Activated T-cell treated with anti-CD3 and anti-CD28 coated beads, Interleukin-2, amount 50 U/mL, for 48 hours (primary cell): ENCODE data around the gene CSNK1A1.
"Not testable (repeated sequence)": the region's sequence is repeated elsewhere in the genome, so short reads cannot be mapped to it uniquely, and the experiment has no call there.

Experiments used
- DNase-seq, 2 experiments: peaks; one replicate each; pipeline ENCODE4 v3.0.0-alpha.2; 2020

Gene CSNK1A1

DNA sequence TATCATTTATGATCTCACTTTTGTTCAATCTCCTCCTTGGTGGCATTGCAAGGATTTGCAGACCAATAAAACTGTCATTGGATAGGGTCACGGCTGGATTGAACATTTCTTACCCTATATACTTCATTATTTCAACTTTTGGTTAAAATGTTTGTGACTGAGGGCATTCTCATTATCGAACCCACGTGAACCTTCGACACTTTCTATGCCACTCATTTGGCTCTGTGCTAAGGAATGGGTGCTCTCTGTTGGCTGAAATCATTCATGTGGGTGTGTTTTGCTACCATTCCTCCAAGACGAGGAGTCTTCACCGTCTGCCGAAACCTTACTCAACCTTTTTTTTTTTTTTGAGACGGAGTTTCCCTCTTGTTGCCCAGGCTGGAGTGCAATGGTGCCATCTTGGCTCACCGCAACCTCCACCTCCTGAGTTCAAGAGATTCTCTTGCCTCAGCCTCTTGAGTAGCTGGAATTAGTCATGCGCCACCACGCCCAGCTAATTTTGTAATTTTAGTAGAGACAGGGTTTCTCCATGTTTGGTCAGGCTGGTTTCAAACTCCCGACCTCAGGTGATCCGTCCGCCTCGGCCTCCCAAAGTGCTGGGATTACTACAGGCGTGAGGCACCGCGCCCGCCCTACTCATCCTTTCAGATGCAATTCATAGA lies 62.5 kb downstream of the CSNK1A1 start:
- no peak for DNase-seq

DNA sequence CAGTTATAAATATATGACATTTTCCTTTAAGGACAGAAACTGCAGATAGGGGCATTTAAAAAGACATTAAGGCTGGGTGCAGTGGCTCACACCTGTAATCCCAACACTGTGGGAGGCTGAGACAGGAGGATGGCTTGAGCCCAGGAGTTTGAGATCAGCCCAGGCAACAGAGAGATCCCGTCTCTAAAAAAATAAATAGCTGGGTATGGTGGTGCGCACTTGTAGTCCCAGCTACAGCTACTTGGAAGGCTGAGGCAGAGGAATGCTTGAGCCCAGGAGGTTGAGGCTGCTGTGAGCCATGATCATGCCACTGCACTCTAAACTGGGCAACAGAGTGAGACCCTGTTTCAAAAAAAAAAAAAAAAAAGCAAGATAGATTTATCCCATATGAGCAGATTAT lies 63.6 kb downstream of the CSNK1A1 start:
- DNase-seq = no peak

DNA sequence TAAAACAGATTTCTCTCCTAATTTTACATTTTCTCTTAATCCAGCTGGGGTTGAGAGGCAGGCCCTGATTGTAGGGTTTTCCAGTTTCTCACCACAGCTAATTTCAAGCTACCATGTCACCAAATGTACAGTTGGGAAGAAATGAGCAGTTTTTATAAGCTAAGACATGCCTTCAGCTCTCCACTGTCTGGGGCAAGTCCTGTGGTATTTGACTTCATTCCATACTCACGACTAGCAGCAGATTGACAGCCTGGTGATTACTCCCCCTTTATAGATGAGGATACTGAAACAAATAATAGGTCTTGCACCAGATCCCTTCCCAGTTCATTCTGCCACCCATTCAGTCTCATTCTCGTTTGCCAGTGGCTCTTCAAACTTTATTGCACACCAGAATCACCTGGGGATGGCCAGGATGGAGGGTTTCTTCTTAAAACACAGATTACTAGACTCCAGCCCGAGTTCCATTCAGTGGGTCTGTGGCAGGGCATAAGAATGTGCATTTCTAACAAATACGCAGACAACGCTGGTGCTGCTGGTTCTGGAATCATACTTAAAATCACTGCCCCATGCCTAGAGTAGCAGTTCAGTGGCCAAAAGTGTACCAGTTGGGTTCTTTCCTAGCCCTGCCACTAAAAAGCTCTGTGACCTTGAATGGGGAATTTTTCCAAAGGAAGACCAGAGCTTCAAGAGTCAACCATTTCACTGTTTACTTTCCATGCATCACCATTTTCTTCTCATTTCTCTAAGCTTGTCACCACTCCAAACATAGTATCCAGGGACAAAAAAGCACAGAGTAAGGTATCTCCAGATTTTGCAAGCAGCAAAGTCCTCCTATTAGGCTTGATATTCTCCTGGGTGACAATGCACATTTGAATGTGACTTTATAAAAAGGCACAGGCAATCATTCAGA lies 64.3 kb downstream of the CSNK1A1 start:
- DNase-seq = peak in 1 of 2 experiments; percentile 12

DNA sequence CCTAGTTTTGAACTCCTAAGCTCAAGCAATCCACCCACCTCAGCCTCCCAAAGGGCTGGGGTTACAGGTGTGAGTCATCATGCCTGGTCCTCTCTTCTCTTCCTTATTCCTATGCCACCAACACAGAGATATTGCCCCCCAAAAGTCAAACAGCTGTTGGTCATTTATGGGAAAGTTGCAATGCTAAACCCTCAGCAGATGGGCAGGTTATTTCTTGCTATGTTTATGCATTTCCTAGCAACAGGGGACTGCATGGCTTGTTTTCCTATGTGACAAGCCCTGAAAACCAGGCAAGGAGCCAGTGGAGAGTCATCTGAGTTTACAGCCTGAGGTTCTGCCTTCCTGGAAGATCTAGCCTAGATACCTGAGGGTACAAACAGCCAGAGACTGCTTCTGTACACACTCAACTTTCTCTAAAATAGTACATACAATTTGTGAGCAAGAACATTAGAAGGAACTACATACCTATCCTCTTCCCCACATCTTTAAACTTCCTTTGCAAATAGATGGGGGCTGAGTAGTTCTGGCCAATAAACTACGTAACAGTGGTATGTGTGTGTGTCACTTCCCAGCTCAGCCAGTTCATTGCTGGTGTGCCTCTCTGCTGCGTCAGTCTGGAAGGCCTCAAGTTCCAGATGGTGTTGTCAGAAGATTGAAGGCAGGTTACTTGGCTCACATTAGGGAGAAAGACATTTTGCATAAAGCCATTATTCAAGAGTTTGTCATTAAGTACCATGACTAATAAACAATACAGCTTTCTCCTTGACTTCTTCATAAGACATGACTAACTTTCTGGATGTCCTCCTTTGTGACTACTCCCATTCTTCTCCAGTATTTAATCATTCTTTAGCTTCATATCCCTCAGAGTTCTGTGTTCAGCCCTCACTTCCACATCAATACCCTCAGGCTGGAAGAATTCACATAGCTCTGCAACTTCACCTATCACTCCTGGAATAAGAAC lies 65.3 kb downstream of the CSNK1A1 start:
- DNase-seq = no peak

DNA sequence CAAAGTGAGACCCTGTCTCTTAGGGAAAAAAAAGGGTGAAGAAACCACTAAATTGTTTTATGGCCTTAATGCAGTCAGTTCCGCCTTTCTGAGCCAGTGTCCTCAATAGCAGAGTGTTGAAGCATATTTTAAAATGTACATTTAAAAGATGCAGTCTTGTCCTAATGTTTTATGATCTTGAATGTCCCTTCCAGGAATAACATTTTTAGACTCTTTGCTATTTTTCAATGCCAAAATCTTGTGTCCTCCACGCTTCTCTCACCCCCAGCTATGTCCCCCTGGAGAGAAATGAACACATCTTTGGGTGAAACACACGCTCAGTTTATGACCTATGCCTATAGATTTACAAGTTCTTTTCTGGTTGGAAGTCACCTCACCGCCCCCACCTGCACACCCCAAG lies 69.8 kb downstream of the CSNK1A1 start:
- no peak for DNase-seq

DNA sequence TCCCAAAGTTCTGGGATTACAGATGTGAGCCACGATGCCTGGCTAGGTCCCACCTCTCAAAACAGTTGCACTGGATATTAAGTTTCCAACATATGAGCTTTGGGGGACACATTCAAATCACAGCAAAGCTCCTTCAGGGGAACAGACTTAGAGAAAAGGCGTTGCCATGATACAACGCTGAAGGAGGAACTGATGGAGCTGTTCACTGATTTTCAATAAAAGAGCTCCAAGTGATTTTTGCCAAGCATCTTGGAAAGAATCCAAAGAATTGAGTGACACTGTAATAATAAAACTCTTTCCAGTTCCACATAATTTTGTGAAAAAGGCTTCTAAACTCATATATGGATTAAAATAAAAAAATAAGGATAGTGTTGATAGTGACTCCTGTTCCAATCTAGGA lies 72.5 kb downstream of the CSNK1A1 start:
- DNase-seq = no peak

DNA sequence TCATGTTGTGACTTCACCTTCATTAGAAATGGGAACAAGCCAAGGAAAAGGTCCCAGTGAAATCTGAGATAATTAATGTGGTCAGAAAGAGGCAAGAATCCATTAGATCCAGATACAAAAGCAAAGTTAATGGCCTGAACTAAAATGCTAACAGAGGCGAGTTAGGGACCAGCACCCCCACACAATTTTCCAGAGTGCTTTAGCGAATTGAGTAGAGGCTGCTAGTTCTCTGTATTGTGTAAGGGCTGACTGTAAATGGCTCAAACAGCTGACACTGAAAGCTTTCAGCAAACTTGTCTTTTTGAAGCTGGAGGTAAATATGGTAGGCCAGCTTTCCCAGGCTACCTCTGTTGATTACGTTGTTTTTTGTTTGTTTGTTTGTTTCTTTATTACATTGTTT lies 75.5 kb downstream of the CSNK1A1 start:
- DNase-seq = no peak

DNA sequence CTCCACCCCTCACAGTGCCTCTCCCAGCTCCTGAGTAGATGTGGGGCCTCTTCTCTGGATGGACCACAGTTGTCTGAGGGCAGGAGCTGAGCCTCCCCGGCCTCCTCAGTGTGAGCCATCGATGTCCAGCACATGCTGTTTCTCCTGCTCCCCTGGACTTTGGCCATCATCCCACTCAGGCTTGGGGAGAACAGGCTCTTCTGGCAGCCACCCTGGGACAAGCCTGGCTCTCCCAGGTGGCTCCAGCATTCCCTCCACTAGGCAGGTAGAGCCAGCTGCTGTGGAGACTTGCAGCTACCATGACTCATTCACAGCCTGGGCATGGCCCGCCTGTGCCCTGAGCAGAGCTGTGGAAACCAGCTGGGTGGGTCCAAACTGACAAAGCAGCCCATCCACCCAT lies 77.0 kb downstream of the CSNK1A1 start:
- DNase-seq = no peak

DNA sequence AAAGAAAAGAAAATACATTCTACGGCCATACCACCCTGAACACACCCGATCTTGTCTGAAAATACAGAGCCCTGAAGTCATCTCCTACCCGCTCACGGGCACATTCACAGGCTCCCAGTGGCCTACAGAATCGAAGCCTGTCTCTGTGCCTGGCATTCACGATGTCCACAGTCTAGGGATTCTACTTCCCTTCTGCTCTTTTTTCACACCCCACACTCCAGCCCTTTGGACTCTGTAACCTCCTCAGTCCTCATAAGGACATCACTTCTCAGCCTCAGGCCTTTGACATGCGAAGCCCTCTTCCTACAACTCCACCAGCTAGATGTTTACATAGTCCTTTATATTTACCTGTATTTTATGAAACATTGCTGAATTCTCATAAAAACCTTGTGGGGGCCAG lies 77.8 kb downstream of the CSNK1A1 start:
- DNase-seq = no peak

DNA sequence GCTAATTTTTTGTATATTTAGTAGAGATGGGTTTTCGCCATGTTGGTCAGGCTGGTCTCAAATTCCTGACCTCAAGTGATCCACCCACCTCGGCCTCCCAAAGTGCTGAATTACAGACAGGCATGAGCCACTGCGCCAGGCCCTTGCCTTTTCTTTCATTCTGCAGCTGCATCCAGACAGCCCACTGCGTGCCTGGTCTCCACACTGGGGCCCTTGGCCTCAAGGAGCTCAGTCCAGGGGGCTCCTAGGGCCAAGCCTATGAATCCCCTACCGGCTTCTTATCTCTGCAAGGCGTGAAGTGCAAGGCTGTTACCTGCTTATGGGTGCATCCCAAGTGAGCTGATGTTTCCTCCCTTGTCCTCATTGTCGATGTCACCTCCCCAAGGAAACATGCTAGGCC lies 78.8 kb downstream of the CSNK1A1 start:
- DNase-seq = no peak

DNA sequence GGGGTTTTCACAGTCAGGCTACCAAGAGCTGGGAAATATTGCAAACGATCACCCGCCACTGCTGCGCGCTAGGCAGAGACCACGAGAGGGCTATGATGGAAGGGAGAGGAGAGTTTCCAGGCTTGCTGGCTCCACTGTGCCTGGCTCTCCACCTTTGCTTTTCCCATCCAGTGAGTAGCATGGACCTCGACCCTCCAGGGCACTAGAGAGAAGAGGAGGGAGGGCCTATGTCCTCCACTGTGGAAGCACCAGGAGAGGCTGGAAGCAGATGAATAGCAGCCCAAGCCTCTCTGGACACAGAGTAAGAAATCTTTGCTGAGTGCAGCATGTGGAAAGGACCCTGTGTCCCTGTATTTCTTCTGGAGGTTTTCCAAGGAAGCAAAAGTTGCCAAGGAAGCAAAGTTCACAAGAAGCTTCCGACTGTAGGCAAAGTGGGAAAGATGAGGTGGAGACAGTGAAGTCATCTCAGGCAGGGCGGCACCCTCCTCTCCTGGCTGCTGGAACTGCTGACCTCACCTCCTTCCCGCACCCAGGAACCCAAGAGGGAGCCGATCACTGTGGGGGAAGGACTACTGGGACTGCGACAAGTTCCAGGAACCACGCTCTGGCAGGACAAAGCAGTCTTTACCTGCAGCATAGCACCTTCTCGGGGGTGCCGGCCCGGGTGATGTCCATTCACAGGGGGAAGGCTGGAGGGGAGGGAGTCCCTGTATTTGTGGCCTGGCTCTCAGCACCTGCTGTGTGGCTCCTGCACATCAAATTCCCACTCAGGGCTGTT lies 79.6 kb downstream of the CSNK1A1 start:
- DNase-seq = no peak

DNA sequence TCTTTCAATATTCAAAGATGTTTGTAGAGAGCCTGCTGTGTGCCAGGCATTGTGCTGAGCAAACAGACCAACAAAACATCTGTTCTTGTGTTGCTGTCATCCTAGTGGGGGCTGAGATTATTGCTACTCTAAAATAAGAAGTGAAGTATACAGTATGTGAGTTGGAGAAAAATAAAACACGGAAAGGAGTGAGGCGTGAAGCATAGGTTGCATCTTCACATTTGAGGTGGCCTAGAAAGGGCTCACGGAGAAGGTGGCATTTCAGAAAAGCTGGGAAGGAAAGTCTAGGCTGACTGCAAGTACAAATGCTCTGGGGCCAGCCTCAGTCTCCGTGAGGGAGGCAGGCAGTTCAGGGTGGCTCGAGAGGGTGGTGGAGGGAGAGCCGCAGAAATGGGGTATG lies 80.3 kb downstream of the CSNK1A1 start:
- DNase-seq = no peak

DNA sequence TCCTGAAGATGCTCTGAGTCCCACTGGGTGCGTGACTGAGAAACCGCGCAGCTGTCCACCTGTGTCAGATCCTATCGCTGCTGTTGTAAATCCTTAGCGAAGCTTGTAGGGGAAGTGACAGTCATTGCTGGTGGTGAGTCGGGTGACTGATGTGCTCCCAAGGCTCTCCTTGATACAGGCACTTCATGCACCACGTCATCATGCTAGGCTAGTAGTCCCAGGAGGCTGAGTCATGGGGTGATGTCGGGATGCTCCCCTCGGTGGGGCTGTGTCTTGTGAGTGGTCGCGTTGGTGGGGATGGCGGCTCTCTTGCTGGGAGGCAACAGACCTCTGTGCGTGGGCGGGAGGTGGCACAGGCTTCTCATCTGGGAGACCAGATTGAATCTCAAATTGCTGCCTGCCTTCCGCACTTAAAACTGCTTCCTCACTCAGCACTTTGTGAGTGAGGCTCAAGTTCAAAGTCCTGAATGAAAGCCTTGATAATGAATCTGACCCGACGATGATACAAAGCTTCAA lies 84.7 kb downstream of the CSNK1A1 start:
- peak; percentile 29 to 41 for DNase-seq

DNA sequence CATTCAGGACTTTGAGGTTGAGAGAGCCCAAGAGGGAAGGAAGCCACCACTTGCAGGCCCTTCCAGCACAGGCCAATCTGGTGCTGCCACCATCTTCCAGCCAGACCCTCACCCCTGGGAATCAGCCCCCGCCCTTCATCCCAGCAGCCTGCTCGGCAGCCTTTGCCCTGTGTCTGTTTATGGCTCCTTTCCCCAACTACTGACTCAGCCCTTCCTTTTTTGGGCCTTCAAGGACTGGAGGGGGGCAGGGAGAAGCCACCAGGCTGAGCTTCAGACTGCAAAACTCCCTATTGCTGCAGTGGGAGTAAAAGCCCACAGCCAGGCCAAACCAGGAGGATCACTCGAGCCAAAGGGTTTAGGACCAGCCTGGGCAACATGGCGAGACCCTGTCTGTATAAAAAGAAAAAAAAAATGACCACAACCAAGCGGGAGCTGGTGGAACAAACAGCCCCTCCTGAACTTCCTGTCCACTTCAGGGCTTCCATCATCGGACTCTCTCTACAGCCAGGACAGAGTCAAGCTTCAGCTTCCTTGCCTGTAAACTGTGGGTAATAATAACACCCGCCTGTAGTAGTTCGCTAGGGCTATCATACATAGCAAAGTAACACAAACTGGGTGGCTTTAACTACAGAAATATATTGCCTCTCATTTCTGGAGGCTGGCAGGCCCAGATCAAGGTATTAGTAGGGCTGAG lies 86.3 kb downstream of the CSNK1A1 start:
- no peak for DNase-seq

DNA sequence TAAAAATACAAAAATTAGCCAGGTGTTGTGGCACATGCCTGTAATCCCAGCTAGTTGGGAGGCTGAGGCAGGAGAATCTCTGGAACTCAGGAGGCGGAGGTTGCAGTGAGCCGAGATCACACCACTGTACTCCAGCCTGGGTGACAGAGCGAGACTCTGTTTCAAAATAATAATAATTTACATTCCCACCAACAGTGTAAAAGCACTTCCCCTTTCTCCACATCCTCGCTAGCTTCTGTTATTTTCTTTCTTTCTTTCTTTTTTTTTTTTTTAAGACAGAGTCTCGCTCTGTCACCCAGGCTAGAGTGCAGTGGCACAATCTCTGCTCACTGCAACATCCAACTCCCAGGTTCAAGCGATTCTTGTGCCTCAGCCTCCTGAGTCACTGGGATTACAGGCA lies 89.3 kb downstream of the CSNK1A1 start:
- DNase-seq = not testable (repeated sequence)

DNA sequence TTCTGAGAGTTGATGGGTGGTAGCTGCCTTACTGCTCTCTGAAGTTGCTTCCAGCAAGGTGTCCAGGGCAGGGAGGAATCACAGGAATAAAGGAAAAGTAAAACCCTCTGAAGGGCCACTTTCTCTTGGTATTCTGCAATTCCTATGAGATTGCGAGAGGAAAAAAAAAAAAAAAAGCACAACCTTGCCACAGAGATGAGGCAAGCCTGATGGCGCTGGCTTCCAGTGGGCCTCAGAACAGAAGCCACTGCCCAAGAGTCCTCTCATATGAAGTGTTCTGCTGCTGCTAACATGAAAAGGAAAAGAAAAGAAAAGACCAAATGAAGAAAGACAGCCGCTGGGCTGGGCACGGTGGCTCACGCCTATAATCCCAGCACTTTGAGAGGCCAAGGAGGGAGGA lies 91.3 kb downstream of the CSNK1A1 start:
- DNase-seq = no peak

DNA sequence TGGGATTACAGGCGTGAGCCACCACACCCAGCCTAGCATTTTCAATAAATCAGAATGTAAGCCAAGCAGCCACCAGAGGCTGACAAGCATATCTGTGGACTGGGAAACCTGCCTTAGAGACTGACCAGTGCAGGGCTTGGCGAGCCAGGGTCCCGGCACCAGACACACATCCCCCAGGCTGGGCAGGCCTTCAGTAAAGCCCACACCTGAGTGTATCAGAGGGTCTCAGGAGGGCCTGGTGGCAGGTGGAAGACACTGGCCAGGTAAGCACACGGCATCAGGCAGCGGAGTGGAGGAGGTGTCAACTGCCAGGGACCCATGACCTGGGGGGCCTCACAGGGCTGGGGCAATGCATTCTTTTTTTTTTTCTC lies 93.9 kb downstream of the CSNK1A1 start:
- no peak for DNase-seq

DNA sequence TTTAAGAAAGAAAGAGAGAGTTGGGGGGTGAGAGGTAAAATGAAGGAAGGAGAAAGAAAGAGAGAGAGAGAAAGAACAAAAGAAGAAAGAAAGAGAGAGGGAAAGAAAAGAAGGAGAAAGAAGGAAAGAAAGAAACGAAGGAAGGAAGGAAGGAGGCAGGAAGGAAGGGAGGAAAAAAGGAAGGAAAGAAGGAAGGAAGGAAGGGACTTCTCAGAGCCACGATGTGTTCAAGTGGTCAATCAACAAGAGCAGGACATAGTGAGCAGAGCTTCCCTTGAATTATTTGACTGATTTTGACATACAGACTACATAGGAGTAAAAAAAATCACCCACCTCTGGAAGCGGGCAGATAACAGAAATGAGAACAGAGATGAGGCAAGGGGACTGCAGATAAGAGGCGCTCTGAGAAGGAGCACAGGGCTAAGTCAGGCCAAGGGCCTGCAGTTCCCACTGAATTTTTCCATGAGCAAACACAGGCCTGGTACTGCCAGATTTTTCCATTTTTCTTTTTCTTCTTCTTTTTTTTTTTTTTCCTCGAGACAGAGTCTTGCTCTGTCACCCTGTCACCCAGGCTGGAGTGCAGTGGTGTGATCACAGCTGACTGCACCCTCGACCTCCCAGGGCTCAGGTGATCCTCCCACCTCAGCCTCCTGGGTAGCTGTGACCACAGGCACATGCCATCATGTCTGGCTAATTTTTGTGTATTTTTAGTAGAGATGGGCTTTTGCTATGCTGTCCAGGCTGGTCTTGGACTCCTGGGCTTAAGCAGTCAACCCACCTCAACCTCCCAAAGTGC lies 94.4 kb downstream of the CSNK1A1 start:
- DNase-seq = no peak

DNA sequence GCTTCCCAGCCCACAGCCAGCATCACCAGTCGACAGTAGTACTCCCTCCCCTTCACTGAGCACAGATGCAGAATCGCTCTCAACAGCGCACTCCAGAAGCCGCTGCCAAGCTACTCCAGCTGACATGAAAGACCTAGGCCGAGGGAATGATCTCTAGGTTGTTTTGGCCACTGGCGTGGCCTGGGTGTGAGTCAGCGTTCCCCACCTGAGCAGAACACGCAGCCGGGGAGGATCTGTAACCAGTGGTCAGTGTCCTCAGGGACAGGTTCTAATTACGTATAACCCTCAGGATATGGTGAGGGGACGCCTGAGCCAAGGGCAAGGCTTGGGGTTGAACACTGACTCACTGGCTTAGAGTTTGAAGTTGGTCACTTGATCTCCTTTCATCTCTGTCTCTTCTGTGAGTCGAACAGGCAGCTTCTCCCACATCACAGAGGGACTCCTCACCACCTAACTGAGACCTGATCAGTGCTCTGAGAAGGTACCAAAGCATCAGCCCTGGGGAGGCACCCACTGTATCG lies 95.3 kb downstream of the CSNK1A1 start:
- DNase-seq = no peak

DNA sequence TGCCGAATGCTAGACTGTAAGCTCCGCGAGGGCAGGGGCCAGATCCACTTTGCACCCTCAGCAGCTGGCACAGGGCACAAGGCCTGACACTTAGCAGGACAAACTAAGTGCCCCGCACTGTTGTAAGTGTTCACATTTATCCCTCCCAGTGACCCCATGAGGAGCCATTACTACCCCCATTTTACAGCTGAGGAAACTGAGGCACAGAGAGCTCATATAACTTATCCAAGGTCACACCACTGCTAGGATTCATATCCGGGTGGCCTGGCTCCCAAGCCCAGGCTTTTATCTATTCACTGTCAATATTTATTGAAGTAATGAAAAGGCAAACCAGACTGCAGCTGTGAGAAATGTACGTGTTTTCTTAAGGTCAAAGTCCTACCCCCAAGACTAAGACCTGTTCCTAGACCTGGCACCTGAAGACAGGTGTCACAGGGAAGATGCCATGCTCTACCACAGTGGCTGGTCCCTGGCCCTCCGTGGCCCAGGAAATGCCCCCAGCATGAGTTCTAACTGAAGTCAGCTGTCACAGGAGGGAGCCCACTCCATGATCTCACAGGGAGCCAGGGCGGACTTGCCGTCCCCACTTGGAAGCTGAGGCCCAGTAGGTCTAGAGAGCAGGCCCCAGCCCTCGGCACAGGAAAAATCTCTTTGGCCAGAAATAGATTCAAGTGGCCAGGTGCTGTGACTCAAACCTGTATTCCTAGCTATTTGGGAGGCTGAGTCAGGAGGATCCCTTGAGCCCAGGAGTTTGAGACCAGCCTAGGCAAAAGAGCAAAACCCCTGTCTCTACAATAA lies 97.4 kb downstream of the CSNK1A1 start:
- DNase-seq = no peak
